Measurements from ENCODE around the gene RAB35.

The RAB35 gene

DNA sequence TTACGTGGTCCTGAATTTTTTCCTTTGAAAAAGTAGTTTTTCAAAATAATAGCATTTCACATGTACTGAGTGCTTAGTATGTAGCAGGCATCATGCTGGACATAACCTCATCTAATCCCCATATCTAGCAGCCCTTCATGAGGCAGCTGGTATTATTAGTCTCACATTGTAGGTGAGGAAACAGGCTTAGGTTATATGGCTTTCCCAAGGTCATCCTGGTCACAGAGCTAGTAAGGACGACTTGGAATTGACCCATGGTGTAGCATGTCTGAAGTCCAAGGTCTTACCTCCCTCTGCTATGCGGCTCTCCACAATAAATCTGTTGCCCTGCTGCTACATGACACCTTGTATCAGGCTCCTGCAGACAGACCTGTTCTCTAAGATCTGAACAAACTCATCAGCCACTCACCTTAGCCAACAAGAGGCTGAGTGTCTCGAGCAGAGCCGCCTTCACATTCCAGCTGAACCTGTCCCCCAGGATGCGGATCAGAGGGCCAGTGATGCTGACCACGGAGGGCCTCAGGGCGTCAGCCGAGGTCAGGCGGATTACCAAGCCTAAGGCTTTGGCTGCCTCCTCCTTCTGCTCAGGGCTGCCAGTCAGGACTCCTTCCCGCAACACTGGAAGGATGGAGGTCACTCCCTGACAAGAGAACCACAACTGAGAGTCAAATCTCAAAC is 19.7 kb upstream of the RAB35 start:
- TF ChIP-seq, protein P1, sequence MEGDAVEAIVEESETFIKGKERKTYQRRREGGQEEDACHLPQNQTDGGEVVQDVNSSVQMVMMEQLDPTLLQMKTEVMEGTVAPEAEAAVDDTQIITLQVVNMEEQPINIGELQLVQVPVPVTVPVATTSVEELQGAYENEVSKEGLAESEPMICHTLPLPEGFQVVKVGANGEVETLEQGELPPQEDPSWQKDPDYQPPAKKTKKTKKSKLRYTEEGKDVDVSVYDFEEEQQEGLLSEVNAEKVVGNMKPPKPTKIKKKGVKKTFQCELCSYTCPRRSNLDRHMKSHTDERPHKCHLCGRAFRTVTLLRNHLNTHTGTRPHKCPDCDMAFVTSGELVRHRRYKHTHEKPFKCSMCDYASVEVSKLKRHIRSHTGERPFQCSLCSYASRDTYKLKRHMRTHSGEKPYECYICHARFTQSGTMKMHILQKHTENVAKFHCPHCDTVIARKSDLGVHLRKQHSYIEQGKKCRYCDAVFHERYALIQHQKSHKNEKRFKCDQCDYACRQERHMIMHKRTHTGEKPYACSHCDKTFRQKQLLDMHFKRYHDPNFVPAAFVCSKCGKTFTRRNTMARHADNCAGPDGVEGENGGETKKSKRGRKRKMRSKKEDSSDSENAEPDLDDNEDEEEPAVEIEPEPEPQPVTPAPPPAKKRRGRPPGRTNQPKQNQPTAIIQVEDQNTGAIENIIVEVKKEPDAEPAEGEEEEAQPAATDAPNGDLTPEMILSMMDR (IDR thresholded peaks at IDR 0.05; ENCODE audit: low read length, missing control alignments), result no peak
- H3K4me3 ChIP-seq (replicated peaks; ENCODE audit: low read depth, low read length), result no peak overlapping the region
- no peak for DNase-seq (ENCODE audit: low read depth)

DNA sequence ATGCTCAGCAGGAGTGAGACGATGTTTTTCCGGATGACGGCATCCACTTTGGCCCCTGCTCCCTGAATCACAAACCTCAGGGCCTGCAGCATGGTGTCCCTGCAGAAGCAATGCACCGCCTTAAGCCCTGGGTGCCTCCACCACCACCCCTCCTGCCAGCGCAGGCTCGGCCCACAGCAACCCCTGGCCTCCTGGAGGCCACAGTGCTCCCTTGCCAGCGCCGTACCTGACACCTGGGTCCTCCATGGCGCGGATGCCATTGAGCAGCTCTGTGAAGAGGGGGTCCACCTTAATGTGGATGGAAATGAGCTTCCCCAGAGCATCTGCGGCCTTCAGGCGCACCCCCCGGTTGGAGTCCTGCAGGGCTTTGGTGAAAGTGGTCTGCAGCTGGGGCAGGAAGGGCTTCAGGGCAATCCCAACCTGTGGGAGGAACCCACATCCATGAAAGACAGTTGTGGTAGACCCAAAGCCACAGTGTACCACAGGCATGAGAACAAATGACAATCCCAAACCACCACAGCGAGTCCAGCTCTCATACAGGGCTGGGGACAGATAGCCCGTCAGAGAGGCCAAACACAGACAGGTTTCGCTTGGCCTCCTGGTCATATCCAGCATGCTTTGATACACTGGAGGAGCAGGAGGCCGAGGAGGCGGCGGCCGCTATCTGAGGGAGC is 17.9 kb upstream of the RAB35 start:
- DNase-seq (ENCODE audit: low read depth), result no peak
- TF ChIP-seq, protein P1 (IDR thresholded peaks at IDR 0.05; ENCODE audit: low read length, missing control alignments), result no peak
- no peak overlapping the region for H3K4me3 ChIP-seq (replicated peaks; ENCODE audit: low read depth, low read length)

DNA sequence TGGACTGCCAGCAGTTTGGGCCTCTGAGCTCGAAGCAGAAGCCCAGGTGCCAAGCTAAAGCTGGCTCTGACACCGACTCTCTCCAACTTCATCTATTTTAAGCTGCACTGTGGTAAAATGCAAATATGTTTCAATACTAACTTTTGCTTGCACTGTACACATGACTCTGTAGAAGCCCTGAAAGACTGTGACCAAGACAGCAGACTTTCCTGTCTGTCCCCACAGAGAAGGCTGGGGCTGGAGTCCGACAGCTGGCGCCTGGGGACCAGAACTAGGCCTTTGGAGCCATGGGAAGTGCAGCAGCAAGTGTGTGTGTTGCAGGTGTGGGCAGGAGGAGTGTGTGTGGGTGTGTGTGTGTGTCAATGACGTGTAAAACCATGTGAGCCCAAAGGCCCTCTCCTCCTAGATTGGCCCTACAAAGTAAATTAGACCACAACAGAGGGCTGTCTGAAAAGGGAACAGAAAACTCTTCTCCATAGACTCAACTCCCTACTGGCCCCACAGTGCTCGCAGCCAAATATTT is 16.4 kb upstream of the RAB35 start:
- TF ChIP-seq, protein P1 (IDR thresholded peaks at IDR 0.05; ENCODE audit: low read length, missing control alignments), result no peak
- no peak overlapping the region for H3K4me3 ChIP-seq (replicated peaks; ENCODE audit: low read depth, low read length)
- DNase-seq (ENCODE audit: low read depth), result no peak

DNA sequence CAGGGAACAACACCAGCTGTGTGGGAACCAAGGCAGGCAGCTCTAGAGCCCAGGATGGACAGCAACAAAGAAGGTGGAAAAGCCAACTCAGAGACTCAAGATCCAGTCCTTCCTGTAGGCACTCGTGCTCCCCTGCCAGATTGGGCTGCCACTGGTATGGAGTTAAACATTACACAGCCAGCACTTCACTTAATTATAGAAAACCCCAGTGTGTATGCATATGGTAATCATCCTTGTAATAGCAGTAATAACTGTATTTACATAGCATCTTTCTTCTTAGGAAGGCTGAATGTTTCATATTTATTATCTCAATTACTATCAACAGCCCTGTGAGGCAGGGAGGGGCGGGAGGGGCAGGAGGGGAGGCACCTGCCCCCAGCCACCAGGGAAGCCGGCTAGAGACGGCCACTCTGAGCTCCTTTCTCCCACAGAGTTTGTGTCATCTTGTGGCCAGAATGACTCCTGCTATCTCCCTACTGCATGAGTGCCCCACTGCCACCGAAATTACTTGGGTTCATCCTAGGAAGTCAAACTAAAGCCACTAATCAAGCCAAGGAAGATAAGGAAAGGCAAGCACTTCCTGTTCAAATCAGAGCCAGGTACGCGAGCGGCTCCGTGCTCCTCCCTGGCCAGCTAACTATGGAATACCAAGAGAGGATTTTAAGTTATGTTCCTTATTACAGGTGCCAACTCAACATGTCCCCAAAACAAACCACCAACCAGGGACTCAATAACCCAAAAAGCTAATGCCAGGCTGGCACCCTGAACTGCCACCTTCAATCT is 15.7 kb upstream of the RAB35 start:
- no peak for DNase-seq (ENCODE audit: low read depth)

DNA sequence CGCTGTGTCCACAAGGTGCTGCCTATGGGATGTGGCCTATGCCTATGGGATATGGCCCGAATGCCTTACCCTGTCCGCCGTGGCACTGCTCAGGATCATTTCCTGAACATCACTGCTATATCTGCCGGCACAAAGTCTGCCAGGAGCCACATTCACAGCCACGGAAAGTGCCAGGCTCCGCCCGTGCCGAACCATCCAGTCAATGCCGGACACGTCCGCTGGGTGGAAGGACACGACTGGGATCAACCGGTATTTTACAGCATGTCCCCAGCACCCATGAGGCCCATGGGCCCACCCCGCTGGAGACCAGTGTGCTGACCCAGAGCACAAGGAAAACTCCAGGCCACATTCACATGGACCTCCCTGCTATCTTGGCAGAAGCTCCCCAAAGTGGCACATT is 14.6 kb upstream of the RAB35 start:
- H3K4me3 ChIP-seq (replicated peaks; ENCODE audit: low read depth, low read length), result no peak overlapping the region
- no peak for DNase-seq (ENCODE audit: low read depth)
- TF ChIP-seq, protein P1 (IDR thresholded peaks at IDR 0.05; ENCODE audit: low read length, missing control alignments), result no peak

More for the DNA sequence above, 15.7 kb upstream of the RAB35 start:
- no peak overlapping the region for H3K4me3 ChIP-seq (replicated peaks; ENCODE audit: low read depth, low read length)
- TF ChIP-seq, protein P1 (IDR thresholded peaks at IDR 0.05; ENCODE audit: low read length, missing control alignments), result no peak

DNA sequence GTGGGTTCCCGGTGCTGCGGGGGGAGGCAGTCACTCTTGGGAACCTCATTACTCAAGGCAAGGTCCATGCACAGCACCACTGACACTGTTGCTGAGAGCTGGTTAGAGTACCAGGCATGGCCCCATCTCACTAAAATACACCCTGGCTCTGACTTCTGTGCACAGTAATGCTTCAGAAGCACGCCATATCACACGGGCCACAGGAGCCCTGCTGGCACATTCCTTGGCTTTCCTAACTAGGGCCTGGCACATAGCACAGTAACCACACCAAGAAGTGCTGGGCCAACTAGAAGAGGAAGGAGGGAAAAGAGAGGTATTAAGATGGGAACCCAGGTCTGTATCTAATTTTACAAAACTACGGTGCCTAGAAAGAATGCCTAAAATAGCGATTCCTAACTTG is 13.5 kb upstream of the RAB35 start:
- no peak for DNase-seq (ENCODE audit: low read depth)

More for the DNA sequence above, 13.5 kb upstream of the RAB35 start:
- no peak overlapping the region for H3K4me3 ChIP-seq (replicated peaks; ENCODE audit: low read depth, low read length)
- TF ChIP-seq, protein P1 (IDR thresholded peaks at IDR 0.05; ENCODE audit: low read length, missing control alignments), result no peak

Data from fibroblast of pulmonary artery (primary cell).